Stimulated activated CD8-positive, alpha-beta memory T cell treated with anti-CD3 and anti-CD28 coated beads, Interleukin-12 subunit alpha, Interleukin-12 subunit beta, amount 100 ng/mL, for 1 hour (primary cell): ENCODE measurements around the gene PTER.

Source experiments
- DNase-seq: peaks from one replicate; pipeline ENCODE4 v3.0.0-alpha.2; 2020; ENCODE audit warnings: low read depth

PTER gene

GRCh38 chr10:16470747-16471146 lies 33.9 kb downstream of the PTER start:
- DNase-seq, result peak; percentile 14

- no peak for DNase-seq
Measured at GRCh38 chr10:16472828-16473227, 36.0 kb downstream of the PTER start.

GRCh38 chr10:16477757-16478156 lies 40.9 kb downstream of the PTER start:
- no peak for DNase-seq

- no peak for DNase-seq
Measured at GRCh38 chr10:16478801-16479200, 42.0 kb downstream of the PTER start.

GRCh38 chr10:16481052-16481728 lies 44.4 kb downstream of the PTER start:
- no peak for DNase-seq

- DNase-seq, result no peak
Measured at GRCh38 chr10:16483241-16483917, 46.6 kb downstream of the PTER start.

- no peak for DNase-seq
Measured at GRCh38 chr10:16490511-16490910, 53.7 kb downstream of the PTER start.

- no peak for DNase-seq
Measured at GRCh38 chr10:16491933-16492332, 55.1 kb downstream of the PTER start.

GRCh38 chr10:16493884-16494536 lies 57.2 kb downstream of the PTER start:
- DNase-seq, result no peak

- no peak for DNase-seq
Measured at GRCh38 chr10:16497911-16498310, 61.1 kb downstream of the PTER start.

- no peak for DNase-seq
Measured at GRCh38 chr10:16505161-16505560, 68.4 kb downstream of the PTER start.

GRCh38 chr10:16509996-16510395 lies 73.2 kb downstream of the PTER start:
- no peak for DNase-seq

GRCh38 chr10:16510843-16511242 lies 74.0 kb downstream of the PTER start:
- DNase-seq, result no peak

GRCh38 chr10:16518822-16519221 lies 82.0 kb downstream of the PTER start:
- no peak for DNase-seq

- no peak for DNase-seq
Measured at GRCh38 chr10:16519250-16519907, 82.6 kb downstream of the PTER start.

- DNase-seq, result no peak
Measured at GRCh38 chr10:16519908-16520861, 83.4 kb downstream of the PTER start.

GRCh38 chr10:16520900-16521299 lies 84.1 kb downstream of the PTER start:
- no peak for DNase-seq

- DNase-seq, result no peak
Measured at GRCh38 chr10:16521311-16522016, 84.7 kb downstream of the PTER start, which contains the start of gene C1QL3. C1QL3 (minus strand) TSS chr10:16521879; CDS start chr10:16521065, 814 bp downstream.

GRCh38 chr10:16527452-16527851 lies 90.6 kb downstream of the PTER start:
- no peak for DNase-seq

GRCh38 chr10:16529853-16530252 lies 93.0 kb downstream of the PTER start:
- DNase-seq, result no peak

GRCh38 chr10:16536155-16536554 lies 99.3 kb downstream of the PTER start:
- no peak for DNase-seq
